Muscle layer of duodenum (tissue), 2 donors: ENCODE measurements around the gene AGK.
A peak's percentile ranks its signal among the peaks of the same experiment; 100 is the strongest.
"Not testable (repeated sequence)": the region's sequence is repeated elsewhere in the genome, so short reads cannot be mapped to it uniquely, and the experiment has no call there.

Source experiments
- H3K27ac ChIP-seq: one replicate; pipeline ENCODE4 v1.7.0; 2013; ENCODE audit warnings: mild to moderate bottlenecking, low read length
- H3K27me3 ChIP-seq: one replicate; pipeline ENCODE4 v1.7.0; 2013; ENCODE audit warnings: low read depth, mild to moderate bottlenecking, control low read depth, low read length
- H3K36me3 ChIP-seq, 2 donors: one replicate each; pipeline ENCODE4 v1.7.0; 2013; ENCODE audit warnings: low read length in 2 of 2, control low read depth in 1 of 2, mild to moderate bottlenecking in 1 of 2; ENCODE audit not compliant: insufficient read depth in 2 of 2, control insufficient read depth in 1 of 2
- H3K4me1 ChIP-seq, 2 donors: one replicate each; pipeline ENCODE4 v1.7.0; 2013; ENCODE audit warnings: low read length in 2 of 2, mild to moderate bottlenecking in 2 of 2, control low read depth in 1 of 2, moderate library complexity in 1 of 2; ENCODE audit not compliant: insufficient read depth in 2 of 2, control insufficient read depth in 1 of 2
- H3K4me3 ChIP-seq, 2 donors: one replicate each; pipeline ENCODE4 v1.7.0; 2013; ENCODE audit warnings: low read length in 2 of 2, low read depth in 1 of 2, mild to moderate bottlenecking in 1 of 2
- H3K9me3 ChIP-seq, 2 donors: one replicate each; pipeline ENCODE4 v1.7.0; 2013; ENCODE audit warnings: low read length in 2 of 2, control low read depth in 1 of 2, mild to moderate bottlenecking in 1 of 2; ENCODE audit not compliant: control insufficient read depth in 1 of 2
- donor health status: healthy.

The AGK gene

GRCh38 chr7:141689072-141689825 lies 138.0 kb downstream of the AGK start:
- H3K27me3 ChIP-seq, H3K27ac ChIP-seq, H3K4me3 ChIP-seq, H3K9me3 ChIP-seq, H3K4me1 ChIP-seq: not testable (repeated sequence)
- peaks cover 13 to 16% of the 10 kb centered on the region in 2 donors for H3K36me3 ChIP-seq

GRCh38 chr7:141691540-141691939 lies 140.3 kb downstream of the AGK start:
- Histone ChIP-seq H3K27ac (no peak overlapping the region), H3K27me3 (no peaks in the 10 kb centered on the region), H3K4me1 (no peaks in the 10 kb centered on the region), H3K4me3 (no peak overlapping the region), H3K9me3 (no peaks in the 10 kb centered on the region), H3K36me3 (peaks cover 0 to under 1% of the 10 kb centered on the region in 2 donors)

- no peaks in the 10 kb centered on the region for H3K27me3 ChIP-seq
- no peaks in the 10 kb centered on the region for H3K9me3 ChIP-seq
- no peak overlapping the region for H3K4me3 ChIP-seq
- H3K36me3 ChIP-seq: no peaks in the 10 kb centered on the region
- H3K27ac ChIP-seq: no peak overlapping the region
- no peaks in the 10 kb centered on the region for H3K4me1 ChIP-seq
These were observed 140.8 kb downstream of the AGK start for GRCh38 chr7:141691961-141692360.

- Histone ChIP-seq H3K36me3 (no peaks in the 10 kb centered on the region), H3K27me3 (no peaks in the 10 kb centered on the region), H3K27ac (no peak overlapping the region), H3K4me3 (no peak overlapping the region), H3K9me3 (no peaks in the 10 kb centered on the region), H3K4me1 (no peaks in the 10 kb centered on the region)
These were observed 141.9 kb downstream of the AGK start for GRCh38 chr7:141693082-141693481.

GRCh38 chr7:141695803-141696289 lies 144.6 kb downstream of the AGK start:
- no peaks in the 10 kb centered on the region for H3K36me3 ChIP-seq
- no peak overlapping the region for H3K4me3 ChIP-seq
- no peaks in the 10 kb centered on the region for H3K27me3 ChIP-seq
- no peak overlapping the region for H3K27ac ChIP-seq
- H3K9me3 ChIP-seq: no peaks in the 10 kb centered on the region
- peaks cover 6% of the 10 kb centered on the region in 2 donors for H3K4me1 ChIP-seq

- no peak overlapping the region for H3K27ac ChIP-seq
- no peaks in the 10 kb centered on the region for H3K36me3 ChIP-seq
- H3K4me1 ChIP-seq: peaks cover 7 to 8% of the 10 kb centered on the region in 2 donors
- no peak overlapping the region for H3K4me3 ChIP-seq
- H3K9me3 ChIP-seq: no peaks in the 10 kb centered on the region
- H3K27me3 ChIP-seq: no peaks in the 10 kb centered on the region
These were observed 145.1 kb downstream of the AGK start for GRCh38 chr7:141696348-141696747.

GRCh38 chr7:141697211-141697871 lies 146.1 kb downstream of the AGK start:
- Histone ChIP-seq H3K36me3 (no peaks in the 10 kb centered on the region), H3K9me3 (no peaks in the 10 kb centered on the region), H3K27me3 (no peaks in the 10 kb centered on the region), H3K4me3 (no peak overlapping the region), H3K27ac (no peak overlapping the region), H3K4me1 (peaks cover 7 to 10% of the 10 kb centered on the region in 2 donors)

- peaks cover 14 to 17% of the 10 kb centered on the region in 2 donors for H3K4me1 ChIP-seq
- H3K27me3 ChIP-seq: no peaks in the 10 kb centered on the region
- no peaks in the 10 kb centered on the region for H3K9me3 ChIP-seq
- no peak overlapping the region for H3K4me3 ChIP-seq
- H3K27ac ChIP-seq: no peak overlapping the region
- no peaks in the 10 kb centered on the region for H3K36me3 ChIP-seq
These were observed 147.2 kb downstream of the AGK start for GRCh38 chr7:141698247-141699015.

- Histone ChIP-seq H3K9me3 (no peaks in the 10 kb centered on the region), H3K36me3 (no peaks in the 10 kb centered on the region), H3K27me3 (no peaks in the 10 kb centered on the region), H3K4me3 (no peak overlapping the region), H3K27ac (no peak overlapping the region), H3K4me1 (peaks cover 14 to 17% of the 10 kb centered on the region in 2 donors)
These were observed 148.7 kb downstream of the AGK start for GRCh38 chr7:141699860-141700259.

GRCh38 chr7:141700296-141700847 lies 149.2 kb downstream of the AGK start:
- Histone ChIP-seq H3K9me3 (no peaks in the 10 kb centered on the region), H3K36me3 (no peaks in the 10 kb centered on the region), H3K4me3 (peak overlapping the region; percentile 59 to 68), H3K27me3 (no peaks in the 10 kb centered on the region), H3K27ac (peak overlapping the region; percentile 21), H3K4me1 (peaks cover 14 to 17% of the 10 kb centered on the region in 2 donors)

GRCh38 chr7:141700848-141701371 lies 149.7 kb downstream of the AGK start:
- H3K4me1 ChIP-seq: peaks cover 14 to 17% of the 10 kb centered on the region in 2 donors
- H3K27me3 ChIP-seq: no peaks in the 10 kb centered on the region
- H3K27ac ChIP-seq: peak overlapping the region; percentile 21
- no peaks in the 10 kb centered on the region for H3K9me3 ChIP-seq
- peak overlapping the region; percentile 59 to 68 for H3K4me3 ChIP-seq
- no peaks in the 10 kb centered on the region for H3K36me3 ChIP-seq
